ENCODE results near the gene PUM1.

- TF ChIP-seq, protein P1, sequence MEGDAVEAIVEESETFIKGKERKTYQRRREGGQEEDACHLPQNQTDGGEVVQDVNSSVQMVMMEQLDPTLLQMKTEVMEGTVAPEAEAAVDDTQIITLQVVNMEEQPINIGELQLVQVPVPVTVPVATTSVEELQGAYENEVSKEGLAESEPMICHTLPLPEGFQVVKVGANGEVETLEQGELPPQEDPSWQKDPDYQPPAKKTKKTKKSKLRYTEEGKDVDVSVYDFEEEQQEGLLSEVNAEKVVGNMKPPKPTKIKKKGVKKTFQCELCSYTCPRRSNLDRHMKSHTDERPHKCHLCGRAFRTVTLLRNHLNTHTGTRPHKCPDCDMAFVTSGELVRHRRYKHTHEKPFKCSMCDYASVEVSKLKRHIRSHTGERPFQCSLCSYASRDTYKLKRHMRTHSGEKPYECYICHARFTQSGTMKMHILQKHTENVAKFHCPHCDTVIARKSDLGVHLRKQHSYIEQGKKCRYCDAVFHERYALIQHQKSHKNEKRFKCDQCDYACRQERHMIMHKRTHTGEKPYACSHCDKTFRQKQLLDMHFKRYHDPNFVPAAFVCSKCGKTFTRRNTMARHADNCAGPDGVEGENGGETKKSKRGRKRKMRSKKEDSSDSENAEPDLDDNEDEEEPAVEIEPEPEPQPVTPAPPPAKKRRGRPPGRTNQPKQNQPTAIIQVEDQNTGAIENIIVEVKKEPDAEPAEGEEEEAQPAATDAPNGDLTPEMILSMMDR (IDR thresholded peaks at IDR 0.05; ENCODE audit: low read depth, low read length, missing input control) = no peak
- TF ChIP-seq GABPA (IDR thresholded peaks at IDR 0.05 in 1 of 2, conservative IDR thresholded peaks at IDR 0.05 in 1 of 2) (no peak), RAD21 (IDR thresholded peaks at IDR 0.05) (no peak), TAF1 (conservative IDR thresholded peaks at IDR 0.05) (no peak), REST (IDR thresholded peaks at IDR 0.05) (no peak), YY1 (IDR thresholded peaks at IDR 0.05) (no peak), JUND (IDR thresholded peaks at IDR 0.05) (no peak), EGR1 (IDR thresholded peaks at IDR 0.05; ENCODE audit: low read depth in 2 of 2) (no peak), FOXA1 (IDR thresholded peaks at IDR 0.05) (no peak), RXRA (IDR thresholded peaks at IDR 0.05) (no peak)
- TF ChIP-seq, protein P2, sequence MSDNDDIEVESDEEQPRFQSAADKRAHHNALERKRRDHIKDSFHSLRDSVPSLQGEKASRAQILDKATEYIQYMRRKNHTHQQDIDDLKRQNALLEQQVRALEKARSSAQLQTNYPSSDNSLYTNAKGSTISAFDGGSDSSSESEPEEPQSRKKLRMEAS (IDR thresholded peaks at IDR 0.05) = no peak
- TF ChIP-seq, protein P3, sequence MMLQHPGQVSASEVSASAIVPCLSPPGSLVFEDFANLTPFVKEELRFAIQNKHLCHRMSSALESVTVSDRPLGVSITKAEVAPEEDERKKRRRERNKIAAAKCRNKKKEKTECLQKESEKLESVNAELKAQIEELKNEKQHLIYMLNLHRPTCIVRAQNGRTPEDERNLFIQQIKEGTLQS (IDR thresholded peaks at IDR 0.05) = no peak
These were observed 28.6 kb downstream of the PUM1 start for GRCh38 chr1:31036749-31037500.
